ENCODE results near the gene SSBP4.

The SSBP4 gene

DNA sequence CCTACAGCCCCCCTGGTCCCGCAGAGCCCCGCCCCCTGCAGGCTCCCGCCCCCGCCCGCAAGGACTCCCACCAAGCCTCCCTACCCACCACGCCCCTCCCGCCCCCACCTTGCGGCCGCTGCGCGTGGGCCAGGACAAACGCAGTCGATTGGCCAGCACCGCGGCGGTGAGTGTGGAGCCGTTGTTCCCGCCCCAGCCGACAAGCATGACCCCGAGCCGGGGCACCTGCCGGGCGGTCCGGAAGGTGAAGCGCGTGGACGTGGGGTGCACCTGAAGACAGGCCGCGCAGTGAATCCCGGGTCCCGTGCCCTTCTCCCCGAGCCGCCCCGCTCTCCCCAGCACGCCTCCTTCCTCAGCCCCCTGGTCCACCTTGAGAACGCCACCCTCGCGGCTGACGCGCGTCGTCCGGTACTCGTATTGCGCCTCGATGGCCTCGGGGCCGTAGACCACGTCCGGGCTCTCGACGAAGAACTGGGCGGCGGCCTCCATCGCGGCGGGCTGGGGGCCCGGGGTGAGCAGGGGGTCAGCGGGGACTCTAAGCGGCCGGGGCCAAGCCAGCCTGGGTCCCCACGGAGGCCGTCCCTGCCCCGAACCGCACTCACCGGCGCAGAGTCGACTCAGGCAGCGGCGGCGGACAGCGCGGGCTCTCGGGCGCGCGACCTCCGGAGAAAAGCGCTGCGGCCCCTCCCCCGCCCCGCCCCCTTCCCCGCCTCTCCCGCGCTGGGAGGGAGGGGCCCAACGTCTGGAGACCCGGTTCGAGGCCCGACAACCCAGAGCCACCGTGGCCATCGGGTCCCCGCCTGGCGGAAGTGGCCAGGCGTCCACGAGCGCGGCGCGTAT is 18.5 kb downstream of the SSBP4 start, which contains the start of gene ISYNA1:
Gene ISYNA1 (minus strand): TSS at position 643 of the 840 bp plus-strand sequence. CDS start 154 bp downstream, at position 489.
- Histone ChIP-seq H3K4me2 (no peak within 1 kb of the TSS), H3K27me3 (ENCODE audit: insufficient read depth, low read depth) (no peaks in the 10 kb centered on the region), H3K9ac (no peak within 1 kb of the TSS), H3K27ac (no peak within 1 kb of the TSS), H2AFZ (ENCODE audit: low read depth) (no peak within 1 kb of the TSS; the same call in 1 of the 2 replicates), H3K36me3 (ENCODE audit: insufficient read depth) (no peaks in the 10 kb centered on the region), H3K4me1 (ENCODE audit: low read depth, poor library complexity, severe bottlenecking) (peaks cover 4% of the 10 kb centered on the region), H4K20me1 (ENCODE audit: insufficient read depth) (no peaks in the 10 kb centered on the region), H3K4me3 (IDR thresholded peaks at IDR 0.05; ENCODE audit: insufficient read depth, low read depth, low read length) (no peak within 1 kb of the TSS), H3K79me2 (ENCODE audit: insufficient read depth, low read depth) (no peaks in the 10 kb centered on the region)
- TF ChIP-seq, protein P1, sequence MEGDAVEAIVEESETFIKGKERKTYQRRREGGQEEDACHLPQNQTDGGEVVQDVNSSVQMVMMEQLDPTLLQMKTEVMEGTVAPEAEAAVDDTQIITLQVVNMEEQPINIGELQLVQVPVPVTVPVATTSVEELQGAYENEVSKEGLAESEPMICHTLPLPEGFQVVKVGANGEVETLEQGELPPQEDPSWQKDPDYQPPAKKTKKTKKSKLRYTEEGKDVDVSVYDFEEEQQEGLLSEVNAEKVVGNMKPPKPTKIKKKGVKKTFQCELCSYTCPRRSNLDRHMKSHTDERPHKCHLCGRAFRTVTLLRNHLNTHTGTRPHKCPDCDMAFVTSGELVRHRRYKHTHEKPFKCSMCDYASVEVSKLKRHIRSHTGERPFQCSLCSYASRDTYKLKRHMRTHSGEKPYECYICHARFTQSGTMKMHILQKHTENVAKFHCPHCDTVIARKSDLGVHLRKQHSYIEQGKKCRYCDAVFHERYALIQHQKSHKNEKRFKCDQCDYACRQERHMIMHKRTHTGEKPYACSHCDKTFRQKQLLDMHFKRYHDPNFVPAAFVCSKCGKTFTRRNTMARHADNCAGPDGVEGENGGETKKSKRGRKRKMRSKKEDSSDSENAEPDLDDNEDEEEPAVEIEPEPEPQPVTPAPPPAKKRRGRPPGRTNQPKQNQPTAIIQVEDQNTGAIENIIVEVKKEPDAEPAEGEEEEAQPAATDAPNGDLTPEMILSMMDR (conservative IDR thresholded peaks at IDR 0.05; ENCODE audit: low read depth, low read length), result no peak

DNA sequence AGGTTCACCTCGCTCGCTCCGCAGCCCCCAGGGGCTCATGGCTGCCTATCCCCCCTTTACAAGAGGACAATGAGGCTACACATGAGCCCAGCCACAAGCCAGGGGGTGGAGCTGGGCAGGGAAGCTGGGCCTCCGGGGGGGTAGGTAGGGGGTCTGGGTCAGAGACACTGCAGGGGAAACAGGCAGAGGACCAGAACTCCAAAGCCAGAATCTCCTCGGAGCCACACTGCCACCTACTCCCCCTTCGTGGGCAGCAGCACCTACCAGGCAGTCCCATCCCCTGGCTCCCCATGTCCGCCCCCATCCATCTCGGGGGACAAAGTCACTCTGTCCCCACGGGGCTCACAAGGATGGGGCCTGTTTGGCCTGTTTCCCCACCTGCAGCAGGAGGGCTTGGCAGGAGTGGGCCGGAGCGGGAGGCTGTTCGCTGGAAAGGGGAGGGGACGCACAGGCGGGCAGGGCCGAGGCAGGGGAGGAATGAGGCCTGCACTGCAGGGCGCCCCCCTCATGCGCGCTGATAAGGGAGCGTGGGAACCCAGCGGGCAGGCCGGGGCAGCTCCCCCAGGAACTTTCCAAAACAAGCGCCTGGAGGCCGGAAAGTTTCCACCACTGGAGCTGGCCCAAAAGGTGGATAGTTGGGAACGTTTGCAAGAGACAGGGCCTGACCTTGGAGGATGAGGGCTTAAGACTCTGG is 19.3 kb downstream of the SSBP4 start:
- Histone ChIP-seq H3K36me3 (ENCODE audit: insufficient read depth) (no peaks in the 10 kb centered on the region), H3K27me3 (ENCODE audit: insufficient read depth, low read depth) (no peaks in the 10 kb centered on the region), H3K4me2 (no peak overlapping the region), H3K4me1 (ENCODE audit: low read depth, poor library complexity, severe bottlenecking) (peaks cover 4% of the 10 kb centered on the region), H3K4me3 (IDR thresholded peaks at IDR 0.05; ENCODE audit: insufficient read depth, low read depth, low read length) (no peak overlapping the region), H4K20me1 (ENCODE audit: insufficient read depth) (no peaks in the 10 kb centered on the region), H3K79me2 (ENCODE audit: insufficient read depth, low read depth) (no peaks in the 10 kb centered on the region), H3K27ac (no peak overlapping the region), H3K9ac (no peak overlapping the region), H2AFZ (ENCODE audit: low read depth) (no peak overlapping the region)
- TF ChIP-seq, protein P1 (conservative IDR thresholded peaks at IDR 0.05; ENCODE audit: low read depth, low read length), result no peak

DNA sequence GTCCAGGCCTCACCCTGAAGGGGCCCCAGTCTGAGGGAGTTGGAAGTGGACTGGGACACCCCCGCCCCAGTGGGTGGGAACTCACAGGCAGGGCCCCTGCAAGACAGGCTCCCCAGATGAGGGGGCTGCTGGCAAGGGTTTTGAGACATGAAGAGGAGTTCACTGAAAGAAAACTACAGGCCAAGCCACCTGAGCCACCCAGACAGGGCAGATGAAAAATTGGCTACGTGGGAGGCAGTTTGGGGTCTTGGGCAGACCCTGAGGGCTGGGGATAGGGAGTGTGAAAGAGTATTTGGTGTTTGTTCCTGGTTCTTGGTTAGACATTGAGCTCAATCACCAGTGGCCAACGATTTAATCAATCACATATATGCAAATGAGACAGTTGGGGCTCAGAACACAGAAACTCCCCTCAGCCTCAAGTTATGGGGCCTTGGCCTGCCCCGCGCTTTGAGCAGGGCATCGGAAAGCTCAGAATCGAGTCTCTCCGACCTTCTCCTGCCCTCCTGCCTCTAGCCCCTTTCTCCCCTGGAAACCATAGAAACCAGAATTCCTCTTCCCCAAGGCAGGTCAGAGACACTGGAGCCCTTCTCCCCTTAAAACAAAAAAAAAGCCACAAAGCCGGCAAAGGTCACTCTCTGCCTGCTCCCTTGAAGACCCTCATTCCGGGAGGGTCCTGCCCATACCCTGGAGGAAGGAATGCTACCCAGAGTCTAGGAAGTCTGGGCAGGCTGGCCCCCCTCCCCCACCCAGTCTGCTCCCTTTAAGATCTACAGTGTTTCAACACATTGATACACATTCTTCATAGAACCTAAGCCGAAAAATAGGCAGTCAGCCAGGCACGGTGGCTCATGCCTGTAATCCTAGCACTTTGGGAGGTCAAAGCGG is 20.1 kb downstream of the SSBP4 start:
- no peak overlapping the region for H3K4me2 ChIP-seq
- H3K4me1 ChIP-seq (ENCODE audit: low read depth, poor library complexity, severe bottlenecking), result peaks cover under 1% of the 10 kb centered on the region
- no peak overlapping the region for H3K4me3 ChIP-seq (IDR thresholded peaks at IDR 0.05; ENCODE audit: insufficient read depth, low read depth, low read length)
- H3K27me3 ChIP-seq (ENCODE audit: insufficient read depth, low read depth), result no peaks in the 10 kb centered on the region
- H2AFZ ChIP-seq (ENCODE audit: low read depth), result no peak overlapping the region
- TF ChIP-seq, protein P1 (conservative IDR thresholded peaks at IDR 0.05; ENCODE audit: low read depth, low read length), result no peak
- H3K36me3 ChIP-seq (ENCODE audit: insufficient read depth), result no peaks in the 10 kb centered on the region
- no peaks in the 10 kb centered on the region for H3K79me2 ChIP-seq (ENCODE audit: insufficient read depth, low read depth)
- H3K27ac ChIP-seq, result no peak overlapping the region
- H4K20me1 ChIP-seq (ENCODE audit: insufficient read depth), result no peaks in the 10 kb centered on the region
- no peak overlapping the region for H3K9ac ChIP-seq

DNA sequence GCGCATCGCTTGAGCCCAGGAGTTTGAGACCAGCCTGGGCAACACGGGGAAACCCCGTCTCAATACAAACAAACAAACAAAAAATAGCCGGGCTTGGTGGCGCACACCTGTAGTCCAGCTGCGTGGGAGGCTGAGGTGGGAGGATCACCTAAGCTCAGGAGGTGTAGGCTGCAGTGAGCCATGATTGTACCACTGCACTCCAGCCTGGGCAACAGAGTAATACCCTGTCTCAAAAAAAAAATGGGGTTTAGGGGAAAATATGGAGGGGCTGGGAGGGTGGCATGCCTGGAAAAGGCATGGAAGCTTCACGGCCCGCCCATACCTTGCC is 20.7 kb downstream of the SSBP4 start:
- H3K27me3 ChIP-seq (ENCODE audit: insufficient read depth, low read depth), result no peaks in the 10 kb centered on the region
- no peaks in the 10 kb centered on the region for H3K4me1 ChIP-seq (ENCODE audit: low read depth, poor library complexity, severe bottlenecking)
- no peak overlapping the region for H3K4me2 ChIP-seq
- H3K9ac ChIP-seq, result no peak overlapping the region
- no peaks in the 10 kb centered on the region for H3K79me2 ChIP-seq (ENCODE audit: insufficient read depth, low read depth)
- H3K27ac ChIP-seq, result no peak overlapping the region
- H3K36me3 ChIP-seq (ENCODE audit: insufficient read depth), result no peaks in the 10 kb centered on the region
- no peak overlapping the region for H3K4me3 ChIP-seq (IDR thresholded peaks at IDR 0.05; ENCODE audit: insufficient read depth, low read depth, low read length)
- no peak overlapping the region for H2AFZ ChIP-seq (ENCODE audit: low read depth)
- TF ChIP-seq, protein P1 (conservative IDR thresholded peaks at IDR 0.05; ENCODE audit: low read depth, low read length), result no peak
- H4K20me1 ChIP-seq (ENCODE audit: insufficient read depth), result no peaks in the 10 kb centered on the region
